ENCODE measurements around the gene PCDHGA5.

Gene PCDHGA5

DNA sequence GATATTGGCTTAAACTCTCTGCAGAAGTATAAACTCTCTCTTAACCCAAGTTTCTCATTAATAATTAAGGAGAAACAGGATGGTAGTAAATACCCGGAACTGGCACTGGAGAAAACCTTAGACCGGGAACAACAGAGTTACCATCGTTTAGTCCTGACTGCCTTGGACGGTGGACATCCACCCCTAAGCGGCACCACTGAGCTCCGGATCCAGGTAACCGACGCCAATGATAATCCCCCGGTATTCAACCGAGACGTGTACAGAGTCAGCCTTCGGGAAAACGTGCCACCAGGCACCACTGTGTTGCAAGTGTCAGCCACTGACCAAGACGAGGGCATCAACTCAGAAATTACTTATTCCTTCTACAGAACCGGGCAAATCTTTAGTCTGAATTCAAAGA, 34.6 kb downstream of the PCDHGA5 start:
- Histone ChIP-seq H4K20me1 (ENCODE audit: insufficient read depth, low read length) (no peaks in the 10 kb centered on the region), H2AFZ (ENCODE audit: low read depth, low read length) (no peak overlapping the region), H3K4me1 (ENCODE audit: low read length) (no peaks in the 10 kb centered on the region), H3K4me3 (ENCODE audit: low read length) (no peak overlapping the region), H3K27me3 (ENCODE audit: low read depth, low read length) (no peaks in the 10 kb centered on the region), H3K4me2 (ENCODE audit: low read length) (no peak overlapping the region), H3K36me3 (replicated peaks; ENCODE audit: low read depth, low read length) (no peaks in the 10 kb centered on the region), H3K27ac (ENCODE audit: low read length) (no peak overlapping the region), H3K79me2 (ENCODE audit: low read length) (no peaks in the 10 kb centered on the region), H3K9me3 (ENCODE audit: insufficient read depth, low read length) (no peaks in the 10 kb centered on the region), H3K9ac (ENCODE audit: low read length) (no peak overlapping the region)
- TF ChIP-seq, protein P1, sequence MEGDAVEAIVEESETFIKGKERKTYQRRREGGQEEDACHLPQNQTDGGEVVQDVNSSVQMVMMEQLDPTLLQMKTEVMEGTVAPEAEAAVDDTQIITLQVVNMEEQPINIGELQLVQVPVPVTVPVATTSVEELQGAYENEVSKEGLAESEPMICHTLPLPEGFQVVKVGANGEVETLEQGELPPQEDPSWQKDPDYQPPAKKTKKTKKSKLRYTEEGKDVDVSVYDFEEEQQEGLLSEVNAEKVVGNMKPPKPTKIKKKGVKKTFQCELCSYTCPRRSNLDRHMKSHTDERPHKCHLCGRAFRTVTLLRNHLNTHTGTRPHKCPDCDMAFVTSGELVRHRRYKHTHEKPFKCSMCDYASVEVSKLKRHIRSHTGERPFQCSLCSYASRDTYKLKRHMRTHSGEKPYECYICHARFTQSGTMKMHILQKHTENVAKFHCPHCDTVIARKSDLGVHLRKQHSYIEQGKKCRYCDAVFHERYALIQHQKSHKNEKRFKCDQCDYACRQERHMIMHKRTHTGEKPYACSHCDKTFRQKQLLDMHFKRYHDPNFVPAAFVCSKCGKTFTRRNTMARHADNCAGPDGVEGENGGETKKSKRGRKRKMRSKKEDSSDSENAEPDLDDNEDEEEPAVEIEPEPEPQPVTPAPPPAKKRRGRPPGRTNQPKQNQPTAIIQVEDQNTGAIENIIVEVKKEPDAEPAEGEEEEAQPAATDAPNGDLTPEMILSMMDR (IDR thresholded peaks at IDR 0.05; ENCODE audit: low read depth, low read length) = no peak
- TF ChIP-seq EZH2phosphoT487 (IDR thresholded peaks at IDR 0.05; ENCODE audit: low read depth) = no peak

DNA sequence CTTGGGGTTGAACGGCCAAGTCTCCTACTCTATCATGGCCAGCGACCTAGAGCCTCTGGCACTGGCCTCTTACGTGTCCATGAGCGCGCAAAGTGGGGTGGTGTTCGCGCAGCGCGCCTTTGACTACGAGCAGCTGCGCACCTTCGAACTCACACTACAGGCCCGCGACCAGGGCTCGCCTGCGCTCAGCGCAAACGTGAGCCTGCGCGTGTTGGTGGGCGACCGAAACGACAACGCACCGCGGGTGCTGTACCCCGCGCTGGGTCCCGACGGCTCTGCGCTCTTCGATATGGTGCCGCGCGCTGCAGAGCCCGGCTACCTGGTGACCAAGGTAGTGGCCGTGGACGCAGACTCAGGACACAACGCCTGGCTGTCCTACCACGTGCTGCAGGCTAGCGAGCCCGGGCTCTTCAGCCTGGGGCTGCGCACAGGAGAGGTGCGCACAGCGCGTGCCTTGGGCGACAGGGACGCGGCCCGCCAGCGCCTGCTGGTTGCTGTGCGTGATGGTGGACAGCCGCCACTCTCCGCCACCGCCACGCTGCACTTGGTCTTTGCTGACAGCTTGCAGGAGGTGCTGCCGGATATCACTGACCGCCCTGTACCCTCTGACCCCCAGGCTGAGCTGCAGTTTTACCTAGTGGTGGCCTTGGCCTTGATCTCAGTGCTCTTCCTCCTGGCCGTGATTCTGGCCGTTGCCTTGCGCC, 35.7 kb downstream of the PCDHGA5 start:
- no peak overlapping the region for H3K27ac ChIP-seq (ENCODE audit: low read length)
- H4K20me1 ChIP-seq (ENCODE audit: insufficient read depth, low read length) = no peaks in the 10 kb centered on the region
- no peak overlapping the region for H3K4me3 ChIP-seq (ENCODE audit: low read length)
- H3K36me3 ChIP-seq (replicated peaks; ENCODE audit: low read depth, low read length) = no peaks in the 10 kb centered on the region
- no peak overlapping the region for H2AFZ ChIP-seq (ENCODE audit: low read depth, low read length)
- H3K9ac ChIP-seq (ENCODE audit: low read length) = no peak overlapping the region
- H3K27me3 ChIP-seq (ENCODE audit: low read depth, low read length) = no peaks in the 10 kb centered on the region
- no peak overlapping the region for H3K4me2 ChIP-seq (ENCODE audit: low read length)
- H3K4me1 ChIP-seq (ENCODE audit: low read length) = no peaks in the 10 kb centered on the region
- no peaks in the 10 kb centered on the region for H3K79me2 ChIP-seq (ENCODE audit: low read length)
- no peaks in the 10 kb centered on the region for H3K9me3 ChIP-seq (ENCODE audit: insufficient read depth, low read length)
- TF ChIP-seq, protein P1 (IDR thresholded peaks at IDR 0.05; ENCODE audit: low read depth, low read length) = no peak
- TF ChIP-seq EZH2phosphoT487 (IDR thresholded peaks at IDR 0.05; ENCODE audit: low read depth) = no peak

DNA sequence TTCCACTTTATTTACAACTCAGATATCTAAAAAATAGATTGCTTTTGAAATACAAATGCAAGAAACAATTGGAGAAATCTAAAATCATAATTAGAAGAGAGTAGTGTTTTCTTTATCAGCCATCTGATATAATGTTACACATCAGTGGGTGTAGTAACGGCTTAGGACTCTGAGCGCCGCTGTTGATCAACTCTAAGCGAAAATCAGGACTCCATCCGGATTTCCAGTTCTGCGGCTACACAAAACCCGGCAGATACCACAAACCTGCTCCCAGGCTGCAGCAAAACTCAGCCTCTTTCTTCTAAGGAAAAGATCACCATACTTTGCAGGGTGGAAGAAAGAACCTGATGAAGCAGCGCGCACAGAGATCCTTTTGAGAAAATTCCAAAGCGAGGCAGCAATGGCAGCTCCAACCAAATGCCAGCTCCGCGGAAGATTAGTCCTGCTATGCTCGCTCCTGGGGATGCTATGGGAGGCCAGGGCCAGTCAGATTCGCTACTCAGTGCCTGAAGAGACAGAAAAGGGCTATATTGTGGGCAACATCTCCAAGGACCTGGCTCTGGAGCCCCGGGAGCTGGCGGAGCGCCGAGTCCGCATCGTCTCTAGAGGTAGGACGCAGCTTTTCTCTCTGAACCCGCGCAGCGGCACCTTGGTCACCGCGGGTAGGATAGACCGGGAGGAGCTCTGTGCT, 38.7 kb downstream of the PCDHGA5 start, which contains the start of gene PCDHGA9:
Gene PCDHGA9 (plus strand): TSS at position 226 of the 691 bp plus-strand sequence. CDS start 175 bp downstream, at position 401.
- no peak for TF ChIP-seq EZH2phosphoT487 (IDR thresholded peaks at IDR 0.05; ENCODE audit: low read depth)
- TF ChIP-seq, protein P1 (IDR thresholded peaks at IDR 0.05; ENCODE audit: low read depth, low read length) = no peak
- H3K27me3 ChIP-seq (ENCODE audit: low read depth, low read length) = no peaks in the 10 kb centered on the region
- H4K20me1 ChIP-seq (ENCODE audit: insufficient read depth, low read length) = no peaks in the 10 kb centered on the region
- H3K4me2 ChIP-seq (ENCODE audit: low read length) = no peak within 1 kb of the TSS
- H3K36me3 ChIP-seq (replicated peaks; ENCODE audit: low read depth, low read length) = no peaks in the 10 kb centered on the region
- no peaks in the 10 kb centered on the region for H3K79me2 ChIP-seq (ENCODE audit: low read length)
- H3K9me3 ChIP-seq (ENCODE audit: insufficient read depth, low read length) = no peaks in the 10 kb centered on the region
- no peak within 1 kb of the TSS for H3K4me3 ChIP-seq (ENCODE audit: low read length)
- H3K4me1 ChIP-seq (ENCODE audit: low read length) = no peaks in the 10 kb centered on the region
- no peak within 1 kb of the TSS for H3K27ac ChIP-seq (ENCODE audit: low read length)
- H2AFZ ChIP-seq (ENCODE audit: low read depth, low read length) = no peak within 1 kb of the TSS
- H3K9ac ChIP-seq (ENCODE audit: low read length) = no peak within 1 kb of the TSS

DNA sequence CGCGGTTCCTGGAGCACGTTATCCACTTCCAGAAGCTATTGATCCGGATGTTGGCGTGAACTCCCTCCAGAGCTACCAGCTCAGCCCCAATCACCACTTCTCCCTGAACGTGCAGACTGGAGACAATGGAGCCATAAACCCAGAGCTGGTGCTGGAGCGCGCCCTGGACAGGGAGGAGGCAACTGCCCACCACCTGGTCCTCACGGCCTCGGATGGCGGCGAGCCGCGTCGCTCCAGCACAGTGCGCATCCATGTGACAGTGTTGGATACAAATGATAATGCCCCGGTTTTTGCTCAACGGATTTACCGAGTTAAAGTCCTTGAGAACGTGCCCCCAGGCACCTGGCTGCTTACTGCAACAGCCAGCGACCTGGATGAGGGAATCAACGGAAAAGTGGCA, 39.4 kb downstream of the PCDHGA5 start:
- TF ChIP-seq EZH2phosphoT487 (IDR thresholded peaks at IDR 0.05; ENCODE audit: low read depth) = no peak
- TF ChIP-seq, protein P1 (IDR thresholded peaks at IDR 0.05; ENCODE audit: low read depth, low read length) = no peak
- no peak overlapping the region for H3K9ac ChIP-seq (ENCODE audit: low read length)
- H3K36me3 ChIP-seq (replicated peaks; ENCODE audit: low read depth, low read length) = no peaks in the 10 kb centered on the region
- H3K79me2 ChIP-seq (ENCODE audit: low read length) = no peaks in the 10 kb centered on the region
- no peak overlapping the region for H3K4me3 ChIP-seq (ENCODE audit: low read length)
- H3K27ac ChIP-seq (ENCODE audit: low read length) = no peak overlapping the region
- H3K27me3 ChIP-seq (ENCODE audit: low read depth, low read length) = no peaks in the 10 kb centered on the region
- no peaks in the 10 kb centered on the region for H3K4me1 ChIP-seq (ENCODE audit: low read length)
- H3K4me2 ChIP-seq (ENCODE audit: low read length) = no peak overlapping the region
- H3K9me3 ChIP-seq (ENCODE audit: insufficient read depth, low read length) = no peaks in the 10 kb centered on the region
- H4K20me1 ChIP-seq (ENCODE audit: insufficient read depth, low read length) = no peaks in the 10 kb centered on the region
- no peak overlapping the region for H2AFZ ChIP-seq (ENCODE audit: low read depth, low read length)

Data from OCI-LY3 (cell line).